CD4-positive, alpha-beta T cell treated with Interleukin-4 for 1 hour (primary cell): ENCODE results near the gene C10orf95.

Experiments used
- DNase-seq, 2 donors: peaks; one replicate each; pipeline ENCODE4 v3.0.0-alpha.2; 2020 to 2022

The C10orf95 gene

GRCh38 chr10:102400598-102401341, 50.6 kb downstream of the C10orf95 start:
- DNase-seq, result no peak

- DNase-seq, result peak in 1 of 2 donors; percentile 10
Measured at GRCh38 chr10:102400076-102400475, 51.3 kb downstream of the C10orf95 start.
